PFSK-1 (cell line): ENCODE data around the gene ZBTB32.

Source experiments
- FOXP2 ChIP-seq: optimal IDR thresholded peaks from 2 replicates; pipeline ENCODE3; 2011; ENCODE audit warnings: borderline replicate concordance, control low read depth, inconsistent platforms; ENCODE audit not compliant: insufficient read depth; ENCODE audit errors: extremely low read length, extremely low read depth
- POLR2AphosphoS5 ChIP-seq: IDR thresholded peaks from 2 replicates; pipeline ENCODE4 v1.6.1; 2012; ENCODE audit warnings: low read depth, mild to moderate bottlenecking, control low read depth, low read length, moderate library complexity
- SIN3A ChIP-seq: IDR thresholded peaks from 2 replicates; pipeline ENCODE4 v1.6.1; 2012; ENCODE audit warnings: mild to moderate bottlenecking, low read length, moderate library complexity, borderline replicate concordance; ENCODE audit not compliant: insufficient read depth
- TAF1 ChIP-seq: IDR thresholded peaks from 2 replicates; pipeline ENCODE4 v1.6.1; 2012; ENCODE audit warnings: low read length, control low read depth, borderline replicate concordance; ENCODE audit not compliant: insufficient read depth
- TF ChIP-seq, protein P1 (sequence below), 2 experiments: IDR thresholded peaks; 2 replicates each; pipeline versions ENCODE4 v1.6.1 to v1.8.0; 2011 to 2012; ENCODE audit warnings: low read depth in 2 of 2, low read length in 2 of 2, control low read depth in 1 of 2, inconsistent platforms in 1 of 2, mild to moderate bottlenecking in 1 of 2, moderate library complexity in 1 of 2; ENCODE audit not compliant: insufficient read depth in 1 of 2

The ZBTB32 gene

DNA sequence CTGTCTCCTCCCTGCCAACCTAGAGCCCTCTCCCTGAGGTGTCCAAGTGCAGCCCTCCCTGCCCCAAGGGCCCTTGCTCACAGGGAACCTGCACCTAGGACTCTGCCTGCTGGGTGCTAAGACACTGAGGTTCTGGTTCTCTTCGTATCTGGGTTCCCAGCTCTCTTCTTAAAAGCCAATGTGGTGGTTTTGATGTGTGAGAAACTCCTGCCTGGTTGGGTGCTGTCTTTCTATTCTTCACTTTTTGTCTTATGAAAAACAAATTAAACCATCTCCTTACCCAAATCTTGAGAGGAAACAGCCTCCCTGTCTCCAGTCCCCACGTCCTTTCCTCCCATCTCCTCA is 9.1 kb downstream of the ZBTB32 start:
- TF ChIP-seq SIN3A (no peak), TAF1 (no peak), POLR2AphosphoS5 (no peak), FOXP2 (no peak)
- TF ChIP-seq, protein P1, sequence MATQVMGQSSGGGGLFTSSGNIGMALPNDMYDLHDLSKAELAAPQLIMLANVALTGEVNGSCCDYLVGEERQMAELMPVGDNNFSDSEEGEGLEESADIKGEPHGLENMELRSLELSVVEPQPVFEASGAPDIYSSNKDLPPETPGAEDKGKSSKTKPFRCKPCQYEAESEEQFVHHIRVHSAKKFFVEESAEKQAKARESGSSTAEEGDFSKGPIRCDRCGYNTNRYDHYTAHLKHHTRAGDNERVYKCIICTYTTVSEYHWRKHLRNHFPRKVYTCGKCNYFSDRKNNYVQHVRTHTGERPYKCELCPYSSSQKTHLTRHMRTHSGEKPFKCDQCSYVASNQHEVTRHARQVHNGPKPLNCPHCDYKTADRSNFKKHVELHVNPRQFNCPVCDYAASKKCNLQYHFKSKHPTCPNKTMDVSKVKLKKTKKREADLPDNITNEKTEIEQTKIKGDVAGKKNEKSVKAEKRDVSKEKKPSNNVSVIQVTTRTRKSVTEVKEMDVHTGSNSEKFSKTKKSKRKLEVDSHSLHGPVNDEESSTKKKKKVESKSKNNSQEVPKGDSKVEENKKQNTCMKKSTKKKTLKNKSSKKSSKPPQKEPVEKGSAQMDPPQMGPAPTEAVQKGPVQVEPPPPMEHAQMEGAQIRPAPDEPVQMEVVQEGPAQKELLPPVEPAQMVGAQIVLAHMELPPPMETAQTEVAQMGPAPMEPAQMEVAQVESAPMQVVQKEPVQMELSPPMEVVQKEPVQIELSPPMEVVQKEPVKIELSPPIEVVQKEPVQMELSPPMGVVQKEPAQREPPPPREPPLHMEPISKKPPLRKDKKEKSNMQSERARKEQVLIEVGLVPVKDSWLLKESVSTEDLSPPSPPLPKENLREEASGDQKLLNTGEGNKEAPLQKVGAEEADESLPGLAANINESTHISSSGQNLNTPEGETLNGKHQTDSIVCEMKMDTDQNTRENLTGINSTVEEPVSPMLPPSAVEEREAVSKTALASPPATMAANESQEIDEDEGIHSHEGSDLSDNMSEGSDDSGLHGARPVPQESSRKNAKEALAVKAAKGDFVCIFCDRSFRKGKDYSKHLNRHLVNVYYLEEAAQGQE (IDR thresholded peaks at IDR 0.05; ENCODE audit: insufficient read depth in 1 of 2, low read depth in 2 of 2, low read length in 2 of 2) = no peak

DNA sequence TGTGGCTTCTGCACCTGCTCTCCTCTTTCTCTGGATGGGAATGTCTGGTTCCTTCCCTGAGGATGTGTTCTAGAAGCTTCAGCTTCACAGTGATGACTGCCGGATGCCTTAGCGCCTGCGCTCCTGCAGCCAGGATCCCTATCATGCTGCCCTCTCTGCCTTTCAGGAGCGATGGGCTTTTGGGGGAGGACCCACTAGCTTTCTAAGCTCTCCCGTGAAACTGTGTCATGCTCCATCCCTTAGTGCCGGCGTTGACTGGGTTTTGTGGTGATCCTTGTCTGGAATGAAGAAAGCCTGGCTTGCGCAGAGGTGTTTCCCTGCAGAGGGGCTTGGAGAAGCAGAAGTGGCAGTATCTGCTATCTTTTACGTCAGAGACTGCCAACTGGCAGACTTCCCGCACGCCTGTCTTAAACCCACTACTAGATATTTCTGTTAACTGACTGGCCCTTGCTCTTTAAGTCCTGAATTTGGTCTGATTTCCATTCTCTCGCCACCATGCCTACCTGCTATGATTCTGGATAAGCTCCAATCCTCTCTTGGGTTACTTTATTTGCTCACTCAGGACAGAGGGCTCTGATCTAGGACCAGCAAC is 9.6 kb downstream of the ZBTB32 start:
- TF ChIP-seq, protein P1 (IDR thresholded peaks at IDR 0.05; ENCODE audit: insufficient read depth in 1 of 2, low read depth in 2 of 2, low read length in 2 of 2) = no peak
- TF ChIP-seq FOXP2 (no peak), TAF1 (no peak), SIN3A (no peak), POLR2AphosphoS5 (no peak)

DNA sequence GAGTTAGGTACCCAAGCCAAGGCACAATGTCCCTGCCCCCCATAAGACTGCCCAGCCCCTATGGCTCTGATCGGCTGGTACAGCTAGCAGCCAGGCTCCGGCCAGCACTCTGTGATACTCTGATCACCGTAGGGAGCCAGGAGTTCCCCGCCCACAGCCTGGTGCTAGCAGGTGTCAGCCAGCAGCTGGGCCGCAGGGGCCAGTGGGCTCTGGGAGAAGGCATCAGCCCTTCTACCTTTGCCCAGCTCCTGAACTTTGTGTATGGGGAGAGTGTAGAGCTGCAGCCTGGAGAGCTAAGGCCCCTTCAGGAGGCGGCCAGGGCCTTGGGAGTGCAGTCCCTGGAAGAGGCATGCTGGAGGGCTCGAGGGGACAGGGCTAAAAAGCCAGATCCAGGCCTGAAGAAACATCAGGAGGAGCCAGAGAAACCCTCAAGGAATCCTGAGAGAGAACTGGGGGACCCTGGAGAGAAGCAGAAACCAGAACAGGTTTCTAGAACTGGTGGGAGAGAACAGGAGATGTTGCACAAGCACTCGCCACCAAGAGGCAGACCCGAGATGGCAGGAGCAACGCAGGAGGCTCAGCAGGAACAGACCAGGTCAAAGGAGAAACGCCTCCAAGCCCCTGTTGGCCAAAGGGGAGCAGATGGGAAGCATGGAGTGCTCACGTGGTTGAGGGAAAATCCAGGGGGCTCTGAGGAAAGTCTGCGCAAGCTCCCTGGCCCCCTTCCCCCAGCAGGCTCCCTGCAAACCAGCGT is 10.4 kb downstream of the ZBTB32 start:
- TF ChIP-seq, protein P1 (IDR thresholded peaks at IDR 0.05; ENCODE audit: insufficient read depth in 1 of 2, low read depth in 2 of 2, low read length in 2 of 2) = no peak
- no peak for TF ChIP-seq TAF1
- no peak for TF ChIP-seq FOXP2
- TF ChIP-seq POLR2AphosphoS5 = no peak
- no peak for TF ChIP-seq SIN3A

DNA sequence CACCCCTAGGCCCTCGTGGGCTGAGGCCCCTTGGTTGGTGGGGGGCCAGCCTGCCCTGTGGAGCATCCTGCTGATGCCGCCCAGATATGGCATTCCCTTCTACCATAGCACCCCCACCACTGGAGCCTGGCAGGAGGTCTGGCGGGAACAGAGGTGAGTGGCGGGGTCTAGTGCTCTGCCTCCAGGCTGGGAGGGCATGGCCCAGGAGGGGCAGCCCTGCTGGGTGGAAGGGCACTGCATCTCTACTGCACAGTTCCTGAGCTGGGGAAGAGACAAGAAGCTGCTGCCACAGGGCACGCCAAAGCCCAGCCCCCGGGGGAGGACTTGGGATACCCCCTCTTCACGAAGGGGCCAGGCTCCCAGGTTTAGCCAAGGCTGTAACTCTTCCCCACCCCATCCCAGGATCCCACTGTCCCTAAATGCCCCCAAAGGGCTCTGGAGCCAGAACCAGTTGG is 11.0 kb downstream of the ZBTB32 start:
- TF ChIP-seq TAF1 = no peak
- no peak for TF ChIP-seq FOXP2

DNA sequence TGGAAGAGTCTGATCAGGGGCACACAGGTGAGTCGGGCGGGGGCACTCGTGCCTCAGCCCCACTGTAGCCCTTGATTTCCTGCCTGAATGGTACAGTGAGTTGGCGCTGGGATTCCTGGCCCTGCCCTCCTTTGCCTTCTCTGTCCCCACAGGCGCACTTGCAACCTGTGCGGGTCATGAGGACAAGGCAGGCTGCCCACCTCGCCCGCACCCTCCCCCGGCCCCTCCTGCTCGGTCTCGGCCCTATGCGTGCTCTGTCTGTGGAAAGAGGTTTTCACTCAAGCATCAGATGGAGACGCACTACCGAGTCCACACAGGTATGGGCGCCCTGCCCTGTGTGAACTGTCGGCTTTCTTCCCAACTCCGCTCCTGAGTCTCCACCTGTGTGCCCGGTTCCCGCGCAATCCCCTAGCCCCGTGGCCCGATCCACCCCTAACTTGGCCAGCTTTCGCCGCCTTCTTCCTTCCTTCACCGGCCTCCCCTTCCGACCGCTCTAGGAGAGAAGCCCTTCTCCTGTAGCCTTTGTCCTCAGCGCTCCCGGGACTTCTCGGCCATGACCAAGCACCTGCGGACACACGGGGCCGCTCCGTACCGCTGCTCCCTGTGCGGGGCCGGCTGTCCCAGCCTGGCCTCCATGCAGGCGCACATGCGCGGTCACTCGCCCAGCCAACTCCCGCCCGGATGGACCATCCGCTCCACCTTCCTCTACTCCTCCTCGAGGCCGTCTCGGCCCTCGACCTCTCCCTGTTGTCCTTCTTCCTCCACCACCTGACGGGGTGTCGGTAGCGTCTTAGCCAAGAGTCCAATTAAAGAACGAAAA is 11.8 kb downstream of the ZBTB32 start:
- TF ChIP-seq POLR2AphosphoS5 (no peak), TAF1 (no peak; the same call in 1 of the 2 replicates), FOXP2 (no peak), SIN3A (no peak)
- TF ChIP-seq, protein P1 (IDR thresholded peaks at IDR 0.05; ENCODE audit: insufficient read depth in 1 of 2, low read depth in 2 of 2, low read length in 2 of 2) = no peak
